H1 (cell line): Measurements from ENCODE around the gene SLC36A4. TPM values are rescaled to one million over a fixed set of nuclear protein-coding genes. Genes with fewer than 3 reads are reported as not detected.

Experiments
- CTCF ChIA-PET: fragments of 300-600 bp; sonication (Branson Sonifier 250); formaldehyde crosslinking; loops from one replicate; lab custom pipeline; 2021; ENCODE audit not compliant: partially characterized antibody; lab: Charles Lee
- POLR2A ChIA-PET: fragments of 300-600 bp; sonication (Branson Sonifier 250); formaldehyde crosslinking; loops from one replicate; lab custom pipeline; 2021; ENCODE audit warnings: inconsistent platforms; ENCODE audit not compliant: partially characterized antibody; lab: Charles Lee
- DNase-seq, 2 experiments: peaks; one replicate each; pipeline versions ENCODE4 v3.0.0 to v3.0.0-alpha.2; 2010 to 2022; ENCODE audit warnings: low spot score in 2 of 2, low read depth in 1 of 2, mixed read lengths in 1 of 2
- FAIRE-seq: peaks from 2 replicates; lab custom pipeline; 2011; peaks lifted over from hg19 to GRCh38; lab: Jason Lieb, UNC
- H2AFZ ChIP-seq: 2 replicates; pipeline ENCODE4 v1.8.1; 2012; ENCODE audit warnings: low read length, inconsistent platforms
- H2AK5ac ChIP-seq: 2 replicates; pipeline ENCODE4 v1.6.1; 2013; ENCODE audit warnings: low read depth, low read length
- H2BK120ac ChIP-seq: replicated peaks from 2 replicates; pipeline ENCODE3; 2013; ENCODE audit warnings: low read depth, low read length, inconsistent platforms
- H2BK12ac ChIP-seq: 2 replicates; pipeline ENCODE4 v1.6.1; 2013; ENCODE audit warnings: low read depth, low read length
- H2BK15ac ChIP-seq: 2 replicates; pipeline ENCODE4 v1.6.1; 2013; ENCODE audit warnings: low read length
- H2BK20ac ChIP-seq: 2 replicates; pipeline ENCODE4 v1.6.1; 2013; ENCODE audit warnings: low read length
- H2BK5ac ChIP-seq: 2 replicates; pipeline ENCODE4 v1.6.1; 2013; ENCODE audit warnings: low read depth, low read length
- H3K14ac ChIP-seq: 2 replicates; pipeline ENCODE4 v1.6.1; 2013; ENCODE audit warnings: inconsistent platforms; ENCODE audit not compliant: insufficient read length
- H3K18ac ChIP-seq: 2 replicates; pipeline ENCODE4 v1.6.1; 2013; ENCODE audit warnings: low read length; ENCODE audit errors: extremely low read depth
- H3K23ac ChIP-seq: 2 replicates; pipeline ENCODE4 v1.6.1; 2013; ENCODE audit warnings: inconsistent platforms; ENCODE audit not compliant: insufficient read length
- H3K23me2 ChIP-seq: 2 replicates; pipeline ENCODE4 v1.6.1; 2013; ENCODE audit warnings: low read depth, low read length
- H3K27ac ChIP-seq: 2 replicates; pipeline ENCODE4 v1.6.1; 2011; ENCODE audit warnings: low read depth, low read length, inconsistent platforms
- H3K27me3 ChIP-seq, 4 experiments: replicated peaks in 1 of 4; 1 replicate in 1 of 4; 2 replicates in 3 of 4; pipeline versions ENCODE4 v1.6.1 to v1.8.1; 2011 to 2013; ENCODE audit warnings: low read length in 3 of 4, mild to moderate bottlenecking in 3 of 4, inconsistent platforms in 2 of 4, mixed read lengths in 2 of 4, moderate library complexity in 1 of 4; ENCODE audit not compliant: control insufficient read depth in 3 of 4, insufficient read depth in 3 of 4; ENCODE audit errors: extremely low read depth in 1 of 4
- H3K36me3 ChIP-seq, 4 experiments: 2 replicates each; pipeline versions ENCODE4 v1.6.1 to v1.8.1; 2011 to 2013; ENCODE audit warnings: mild to moderate bottlenecking in 4 of 4, low read length in 3 of 4, moderate library complexity in 2 of 4, control low read depth in 1 of 4, inconsistent platforms in 1 of 4; ENCODE audit not compliant: insufficient read depth in 4 of 4, control insufficient read depth in 2 of 4
- H3K4ac ChIP-seq: replicated peaks from 2 replicates; pipeline ENCODE3; 2013; ENCODE audit warnings: low read length, low read depth, mixed read lengths, inconsistent platforms; ENCODE audit not compliant: insufficient read length
- H3K4me1 ChIP-seq, 4 experiments: replicated peaks in 1 of 4; 1 replicate in 1 of 4; 2 replicates in 3 of 4; pipeline versions ENCODE4 v1.6.1 to v1.8.1; 2011 to 2013; ENCODE audit warnings: low read length in 3 of 4, inconsistent platforms in 2 of 4, mixed read lengths in 1 of 4; ENCODE audit not compliant: insufficient read depth in 4 of 4, control insufficient read depth in 3 of 4
- H3K4me2 ChIP-seq, 2 experiments: 2 replicates each; pipeline versions ENCODE4 v1.6.1 to v1.8.1; 2011 to 2013; ENCODE audit warnings: low read depth in 2 of 2, low read length in 2 of 2, control low read depth in 1 of 2, inconsistent platforms in 1 of 2, mild to moderate bottlenecking in 1 of 2; ENCODE audit not compliant: insufficient read depth in 1 of 2
- H3K4me3 ChIP-seq, 4 experiments: fragments of 200-600, 300-600 bp in 1 of 4; sonication (generic), shearing (Covaris generic), sonication (Bioruptor Twin) in 1 of 4; 2 replicates each; pipeline versions ENCODE4 v1.5.1 to v1.8.1; 2011 to 2016; ENCODE audit warnings: low read length in 4 of 4, low read depth in 3 of 4, control low read depth in 2 of 4, inconsistent platforms in 2 of 4, mild to moderate bottlenecking in 2 of 4, mixed read lengths in 1 of 4, moderate library complexity in 1 of 4; ENCODE audit not compliant: insufficient read depth in 2 of 4; ENCODE audit errors: extremely low read depth in 1 of 4
- H3K56ac ChIP-seq: replicated peaks from 2 replicates; pipeline ENCODE3; 2013; ENCODE audit warnings: low read depth, mild to moderate bottlenecking, mixed read lengths, low read length, inconsistent platforms; ENCODE audit not compliant: insufficient read length
- H3K79me1 ChIP-seq: 2 replicates; pipeline ENCODE4 v1.6.1; 2013; ENCODE audit warnings: low read depth, low read length, control low read depth
- H3K79me2 ChIP-seq, 2 experiments: 2 replicates each; pipeline versions ENCODE4 v1.6.1 to v1.8.1; 2012 to 2013; ENCODE audit warnings: low read length in 2 of 2, mild to moderate bottlenecking in 2 of 2, inconsistent platforms in 1 of 2; ENCODE audit not compliant: insufficient read depth in 2 of 2, control insufficient read depth in 1 of 2
- H3K9ac ChIP-seq, 4 experiments: replicated peaks in 1 of 4; 1 replicate in 1 of 4; 2 replicates in 3 of 4; pipeline versions ENCODE4 v1.6.1 to v1.8.1; 2011 to 2013; ENCODE audit warnings: low read depth in 3 of 4, low read length in 3 of 4, control low read depth in 2 of 4, mild to moderate bottlenecking in 2 of 4, moderate library complexity in 2 of 4, inconsistent platforms in 1 of 4; ENCODE audit errors: extremely low read depth in 1 of 4
- H3K9me3 ChIP-seq, 2 experiments: 2 replicates each; pipeline versions ENCODE4 v1.6.1 to v1.8.1; 2012 to 2013; ENCODE audit warnings: mild to moderate bottlenecking in 2 of 2, moderate library complexity in 2 of 2, control low read depth in 1 of 2, inconsistent platforms in 1 of 2, low read depth in 1 of 2, low read length in 1 of 2, mixed read lengths in 1 of 2; ENCODE audit not compliant: insufficient read depth in 2 of 2
- H4K20me1 ChIP-seq, 2 experiments: replicated peaks in 1 of 2; 2 replicates each; pipeline versions ENCODE3 to v1.8.1; 2011 to 2013; ENCODE audit warnings: inconsistent platforms in 2 of 2, low read length in 2 of 2, mild to moderate bottlenecking in 1 of 2; ENCODE audit not compliant: insufficient read depth in 2 of 2, control insufficient read depth in 1 of 2
- H4K5ac ChIP-seq: 2 replicates; pipeline ENCODE4 v1.6.1; 2013; ENCODE audit warnings: low read length, low read depth, mixed read lengths, inconsistent platforms; ENCODE audit not compliant: insufficient read length
- H4K8ac ChIP-seq: 2 replicates; pipeline ENCODE4 v1.8.0; 2013; ENCODE audit warnings: mild to moderate bottlenecking, moderate library complexity, low read length, inconsistent platforms; ENCODE audit not compliant: insufficient read depth; ENCODE audit errors: extremely low read depth
- H4K91ac ChIP-seq: replicated peaks from 2 replicates; pipeline ENCODE3; 2013; ENCODE audit warnings: low read length, mixed read lengths, inconsistent platforms; ENCODE audit not compliant: insufficient read length
- BRCA1 ChIP-seq: IDR thresholded peaks from 2 replicates; pipeline ENCODE4 v1.6.1; 2012; ENCODE audit warnings: low read depth, low read length, improper control_type of control experiment
- CTCF ChIP-seq, 3 experiments: IDR thresholded peaks; 1 replicate in 2 of 3; 2 replicates in 1 of 3; pipeline versions ENCODE4 v1.5.1 to v1.6.1; 2011; ENCODE audit warnings: low read length in 3 of 3, mild to moderate bottlenecking in 3 of 3, inconsistent platforms in 2 of 3, low read depth in 1 of 3, moderate library complexity in 1 of 3; ENCODE audit not compliant: insufficient read depth in 1 of 3; ENCODE audit errors: control extremely low read depth in 1 of 3
- RAD21 ChIP-seq, 2 experiments: IDR thresholded peaks in 1 of 2; conservative IDR thresholded peaks in 1 of 2; 2 replicates each; pipeline ENCODE4 v1.6.1; 2011; ENCODE audit warnings: low read depth in 2 of 2, low read length in 2 of 2, improper control_type of control experiment in 1 of 2, inconsistent platforms in 1 of 2, mild to moderate bottlenecking in 1 of 2, moderate library complexity in 1 of 2
- SP1 ChIP-seq: IDR thresholded peaks from 2 replicates; pipeline ENCODE4 v1.6.1; 2011; ENCODE audit warnings: low read depth, low read length
- TAF1 ChIP-seq: IDR thresholded peaks from 2 replicates; pipeline ENCODE4 v1.6.1; 2011; ENCODE audit warnings: mild to moderate bottlenecking, low read depth, low read length
- TAF7 ChIP-seq: optimal IDR thresholded peaks from 2 replicates; pipeline ENCODE3; 2011; ENCODE audit warnings: low read depth, mild to moderate bottlenecking, inconsistent platforms, low read length, moderate library complexity, borderline replicate concordance
- TCF12 ChIP-seq: IDR thresholded peaks from 2 replicates; pipeline ENCODE4 v1.6.1; 2011; ENCODE audit warnings: low read depth, mild to moderate bottlenecking, low read length
- WGBS, 2 experiments: shearing (Covaris generic) in 1 of 2; methylation state at CpG; one replicate each; pipeline versions ENCODE4 v1.1.6 to v1.1.7; 2013 to 2015; ENCODE audit warnings: low lambda C conversion rate in 2 of 2, mixed read lengths in 2 of 2, inconsistent platforms in 1 of 2, low coverage in 1 of 2, missing lambda C conversion rate in 1 of 2; ENCODE audit not compliant: insufficient replicate concordance in 2 of 2, insufficient coverage in 1 of 2, insufficient read length in 1 of 2; ENCODE audit errors: extremely low coverage in 1 of 2, missing lambda C conversion rate in 1 of 2; 5-methylcytosine and 5-hydroxymethylcytosine counted together
- polyA plus RNA-seq, 7 experiments: library from polyadenylated mRNA; depleted of rRNA in 3 of 7; stranded (reverse) in 5 of 7; unstranded in 2 of 7; fragments of >200 nt in 5 of 7; fragments of 200-250 nt in 2 of 7; gene quantifications; 1 replicate in 5 of 7; 2 replicates in 1 of 7; 4 replicates in 1 of 7; pipeline versions ENCODE4 v1.2.1 to v1.2.3, GENCODE V29; 2011 to 2013; ENCODE audit warnings: missing spikeins in 2 of 7, mixed read lengths in 2 of 7
- total RNA-seq: library from RNA; stranded (reverse); fragmentation: NEBNext Ultra II Directional; extraction: Animal tissue kit (Norgen Biotek cat#: 25700); gene quantifications from 2 replicates; pipeline ENCODE4 v1.2.1, GENCODE V29; 2021
- TF ChIP-seq, protein P1 (sequence below): IDR thresholded peaks from 2 replicates; pipeline ENCODE4 v1.6.1; 2012; ENCODE audit warnings: low read length, inconsistent platforms

The SLC36A4 gene
- total and polyA plus RNA-seq, 2 of the 8 experiments (the other 6 are each of a cell fraction or from before 2014, with no cell fraction given) = 10.2 to 22.7 TPM

- WGBS, 2 experiments = 48% methylated on average over 3 of the region's 3 CpGs; no CpG with 5 or more reads in 1 of the 2 experiments
Measured at GRCh38 chr11:93113824-93114223, 84.0 kb downstream of the SLC36A4 start.

More at GRCh38 chr11:93113824-93114223, 84.0 kb downstream of the SLC36A4 start:
- Histone ChIP-seq H4K5ac (peak overlapping the region; percentile 39), H4K20me1 (no peaks in the 10 kb centered on the region), H4K8ac (no peak overlapping the region), H3K18ac (peak overlapping the region; percentile 65; the same call in 1 of the 2 replicates), H3K56ac (no peak overlapping the region), H4K91ac (peak overlapping the region; percentile 63), H3K23ac (no peak overlapping the region), H2BK15ac (peak overlapping the region; percentile 84; the same call in 1 of the 2 replicates), H3K14ac (no peak overlapping the region), H2AFZ (no peak overlapping the region), H3K23me2 (no peaks in the 10 kb centered on the region; the same call in 1 of the 2 replicates), H2BK12ac (no peak overlapping the region), H3K79me2 (no peaks in the 10 kb centered on the region), H2BK20ac (peak overlapping the region; percentile 75; the same call in 1 of the 2 replicates), H3K4ac (no peak overlapping the region), H3K4me3 (no peak overlapping the region), H2BK5ac (no peak overlapping the region), H3K27me3 (no peaks in the 10 kb centered on the region), H3K9me3 (peaks cover 2% of the 10 kb centered on the region in 2 experiments; a peak in 1 of 4 replicates), H3K9ac (no peak overlapping the region), H3K79me1 (no peaks in the 10 kb centered on the region), H2AK5ac (no peak overlapping the region; the same call in 1 of the 2 replicates), H2BK120ac (no peak overlapping the region), H3K4me2 (no peak overlapping the region), H3K36me3 (peaks cover 0 to 2% (median 0%) of the 10 kb centered on the region in 4 experiments; a peak in 1 of 8 replicates), H3K27ac (no peak overlapping the region), H3K4me1 (peaks cover 2 to 30% (median 25%) of the 10 kb centered on the region in 4 experiments)
- peak in 1 of 2 experiments; percentile 56 for DNase-seq
- ChIA-PET CTCF (interaction anchor here (0.6 to 3.3 kb wide), 32 partner anchors 9 to 900 kb away, joined by 3 to 33 read pairs (median 6); no protein-coding TSS in a partner anchor), POLR2A (interaction anchor here (0.9 to 2.4 kb wide), 2 partner anchors 14 to 172 kb away, joined by 3 to 10 read pairs; no protein-coding TSS in a partner anchor)
- TF ChIP-seq TAF7 (peak; percentile 25), TCF12 (0 out of 2 replicates have a peak, but pooled peaks have one; percentile 12), CTCF (IDR thresholded peaks at IDR 0.05; ENCODE audit: control extremely low read depth in 1 of 3, insufficient read depth in 1 of 3, low read depth in 1 of 3, low read length in 3 of 3) (peak in 2 of 3 experiments; percentile 41 to 58; a peak in 3 of 4 replicates), TAF1 (0 out of 2 replicates have a peak, but pooled peaks have one; percentile 35), SP1 (0 out of 2 replicates have a peak, but pooled peaks have one; percentile 27), BRCA1 (no peak), RAD21 (IDR thresholded peaks at IDR 0.05 in 1 of 2, conservative IDR thresholded peaks at IDR 0.05 in 1 of 2; ENCODE audit: low read depth in 2 of 2, low read length in 2 of 2) (peak; percentile 37 to 59)
- TF ChIP-seq, protein P1, sequence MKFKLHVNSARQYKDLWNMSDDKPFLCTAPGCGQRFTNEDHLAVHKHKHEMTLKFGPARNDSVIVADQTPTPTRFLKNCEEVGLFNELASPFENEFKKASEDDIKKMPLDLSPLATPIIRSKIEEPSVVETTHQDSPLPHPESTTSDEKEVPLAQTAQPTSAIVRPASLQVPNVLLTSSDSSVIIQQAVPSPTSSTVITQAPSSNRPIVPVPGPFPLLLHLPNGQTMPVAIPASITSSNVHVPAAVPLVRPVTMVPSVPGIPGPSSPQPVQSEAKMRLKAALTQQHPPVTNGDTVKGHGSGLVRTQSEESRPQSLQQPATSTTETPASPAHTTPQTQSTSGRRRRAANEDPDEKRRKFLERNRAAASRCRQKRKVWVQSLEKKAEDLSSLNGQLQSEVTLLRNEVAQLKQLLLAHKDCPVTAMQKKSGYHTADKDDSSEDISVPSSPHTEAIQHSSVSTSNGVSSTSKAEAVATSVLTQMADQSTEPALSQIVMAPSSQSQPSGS = no peak
- FAIRE-seq = peak; percentile 39
